DMS153 (cell line): ENCODE measurements around the gene C22orf23.
"Not testable (repeated sequence)": the region's sequence is repeated elsewhere in the genome, so short reads cannot be mapped to it uniquely, and the experiment has no call there.

Experiments
- DNase-seq: peaks from one replicate; lab custom pipeline; 2025; lab: John Stamatoyannopoulos, UW

The C22orf23 gene

GRCh38 chr22:37982151-37982785, 28.9 kb upstream of the C22orf23 start:
- no peak for DNase-seq

GRCh38 chr22:37981282-37982011, 28.0 kb upstream of the C22orf23 start:
- no peak for DNase-seq

- DNase-seq = no peak
These were observed 26.4 kb upstream of the C22orf23 start for GRCh38 chr22:37979782-37980181.

- DNase-seq = no peak
These were observed 23.1 kb upstream of the C22orf23 start for GRCh38 chr22:37976547-37976946.

- DNase-seq = not testable (repeated sequence)
These were observed 22.6 kb upstream of the C22orf23 start for GRCh38 chr22:37976022-37976421.

- no peak for DNase-seq
These were observed 21.8 kb upstream of the C22orf23 start for GRCh38 chr22:37975153-37975552.

GRCh38 chr22:37973271-37974170, 20.1 kb upstream of the C22orf23 start:
- no peak for DNase-seq

- DNase-seq = no peak
These were observed 19.1 kb upstream of the C22orf23 start for GRCh38 chr22:37972527-37972926.

- no peak for DNase-seq
These were observed 18.4 kb upstream of the C22orf23 start for GRCh38 chr22:37971475-37972434.

GRCh38 chr22:37970864-37971263, 17.5 kb upstream of the C22orf23 start:
- no peak for DNase-seq

GRCh38 chr22:37968452-37969251, 15.3 kb upstream of the C22orf23 start:
- no peak for DNase-seq

- DNase-seq = no peak
These were observed 14.4 kb upstream of the C22orf23 start for GRCh38 chr22:37967637-37968451.

GRCh38 chr22:37967147-37967546, 13.7 kb upstream of the C22orf23 start:
- no peak for DNase-seq

GRCh38 chr22:37965940-37966664, 12.7 kb upstream of the C22orf23 start:
- no peak for DNase-seq

GRCh38 chr22:37961062-37961461, 7.7 kb upstream of the C22orf23 start:
- no peak for DNase-seq

GRCh38 chr22:37959231-37959825, 5.9 kb upstream of the C22orf23 start:
- DNase-seq = no peak

GRCh38 chr22:37957232-37957631, 3.8 kb upstream of the C22orf23 start:
- DNase-seq = no peak

- DNase-seq = not testable (repeated sequence)
These were observed 2.5 kb upstream of the C22orf23 start for GRCh38 chr22:37955825-37956397.
